ENCODE data around the gene NUFIP1.

The NUFIP1 gene

GRCh38 chr13:44908712-44909111, 80.6 kb downstream of the NUFIP1 start:
- Histone ChIP-seq H3K4me3 (no peak overlapping the region), H3K4me1 (peaks cover 0 to 42% (median 36%) of the 10 kb centered on the region in 4 donors), H3K27ac (no peak overlapping the region), H3K9me3 (no peaks in the 10 kb centered on the region), H3K27me3 (no peaks in the 10 kb centered on the region), H3K36me3 (no peaks in the 10 kb centered on the region)
- TF ChIP-seq CTCF (IDR thresholded peaks at IDR 0.05): no peak
- no peak for DNase-seq
- intact Hi-C loops (cut with DNase I; ENCODE audit: low total_unique reads): loop anchor here (10.0 kb wide), 1 partner anchor 334 kb away; the partner anchor contains the start of gene TSC22D1

- intact Hi-C loops (cut with DNase I; ENCODE audit: low total_unique reads): loop anchor here (10.0 kb wide), 1 partner anchor 333 kb away; the partner anchor contains the start of gene TSC22D1
- TF ChIP-seq CTCF (IDR thresholded peaks at IDR 0.05): no peak
- no peaks in the 10 kb centered on the region for H3K9me3 ChIP-seq
- DNase-seq: no peak
- peaks cover 0 to 47% (median 40%) of the 10 kb centered on the region in 4 donors for H3K4me1 ChIP-seq
- no peaks in the 10 kb centered on the region for H3K36me3 ChIP-seq
- H3K4me3 ChIP-seq: no peak overlapping the region
- H3K27me3 ChIP-seq: no peaks in the 10 kb centered on the region
- no peak overlapping the region for H3K27ac ChIP-seq
Measured at GRCh38 chr13:44908266-44908665, 81.0 kb downstream of the NUFIP1 start.

GRCh38 chr13:44906713-44907112, 82.6 kb downstream of the NUFIP1 start:
- Histone ChIP-seq H3K4me1 (peaks cover 0 to 59% (median 45%) of the 10 kb centered on the region in 4 donors), H3K27me3 (no peaks in the 10 kb centered on the region), H3K4me3 (no peak overlapping the region), H3K36me3 (no peaks in the 10 kb centered on the region), H3K27ac (peak overlapping the region; percentile 69 to 78), H3K9me3 (no peaks in the 10 kb centered on the region)
- TF ChIP-seq CTCF (IDR thresholded peaks at IDR 0.05): no peak
- DNase-seq: peak; percentile 55 to 79
- intact Hi-C loops (cut with DNase I; ENCODE audit: low total_unique reads): loop anchor here (10.0 kb wide), 1 partner anchor 332 kb away; the partner anchor contains the start of gene TSC22D1

GRCh38 chr13:44906230-44906629, 83.0 kb downstream of the NUFIP1 start:
- DNase-seq: no peak
- H3K27ac ChIP-seq: peak overlapping the region; percentile 69 to 78
- H3K9me3 ChIP-seq: no peaks in the 10 kb centered on the region
- no peak overlapping the region for H3K4me3 ChIP-seq
- H3K4me1 ChIP-seq: peaks cover 0 to 59% (median 45%) of the 10 kb centered on the region in 4 donors
- H3K36me3 ChIP-seq: no peaks in the 10 kb centered on the region
- no peaks in the 10 kb centered on the region for H3K27me3 ChIP-seq
- TF ChIP-seq CTCF (IDR thresholded peaks at IDR 0.05): no peak
- intact Hi-C loops (cut with DNase I; ENCODE audit: low total_unique reads): loop anchor here (10.0 kb wide), 1 partner anchor 331 kb away; the partner anchor contains the start of gene TSC22D1

GRCh38 chr13:44905556-44905955, 83.7 kb downstream of the NUFIP1 start:
- DNase-seq: no peak
- intact Hi-C loops (cut with DNase I; ENCODE audit: low total_unique reads): loop anchor here (10.0 kb wide), 1 partner anchor 331 kb away; the partner anchor contains the start of gene TSC22D1
- TF ChIP-seq CTCF (IDR thresholded peaks at IDR 0.05): no peak
- no peaks in the 10 kb centered on the region for H3K36me3 ChIP-seq
- H3K27me3 ChIP-seq: no peaks in the 10 kb centered on the region
- H3K4me1 ChIP-seq: peaks cover 0 to 59% (median 45%) of the 10 kb centered on the region in 4 donors
- H3K9me3 ChIP-seq: no peaks in the 10 kb centered on the region
- H3K27ac ChIP-seq: peak overlapping the region; percentile 77 to 78
- no peak overlapping the region for H3K4me3 ChIP-seq

All from tibial artery (tissue), 4 donors.